Measurements from ENCODE around the gene PRG3. TPM values are rescaled to one million over a fixed set of nuclear protein-coding genes. Genes with fewer than 3 reads are reported as not detected.

PRG3 gene, protein sequence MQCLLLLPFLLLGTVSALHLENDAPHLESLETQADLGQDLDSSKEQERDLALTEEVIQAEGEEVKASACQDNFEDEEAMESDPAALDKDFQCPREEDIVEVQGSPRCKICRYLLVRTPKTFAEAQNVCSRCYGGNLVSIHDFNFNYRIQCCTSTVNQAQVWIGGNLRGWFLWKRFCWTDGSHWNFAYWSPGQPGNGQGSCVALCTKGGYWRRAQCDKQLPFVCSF
- not detected for total RNA-seq
- long read RNA-seq, donor 1: 0 reads
- long read RNA-seq, donor 2: 0 reads

GRCh38 chr11:57380975-57381374 lies at the start of gene PRG3:
Gene PRG3 (minus strand): TSS chr11:57381150. CDS start chr11:57380708, 442 bp downstream.
- no peak for DNase-seq (ENCODE audit: low spot score)
- intact Hi-C loops (cut with DNase I): loop anchor here in 1 of 2 donors (5.0 kb wide), 1 partner anchor 1736 kb away; no protein-coding TSS in a partner anchor

DNA sequence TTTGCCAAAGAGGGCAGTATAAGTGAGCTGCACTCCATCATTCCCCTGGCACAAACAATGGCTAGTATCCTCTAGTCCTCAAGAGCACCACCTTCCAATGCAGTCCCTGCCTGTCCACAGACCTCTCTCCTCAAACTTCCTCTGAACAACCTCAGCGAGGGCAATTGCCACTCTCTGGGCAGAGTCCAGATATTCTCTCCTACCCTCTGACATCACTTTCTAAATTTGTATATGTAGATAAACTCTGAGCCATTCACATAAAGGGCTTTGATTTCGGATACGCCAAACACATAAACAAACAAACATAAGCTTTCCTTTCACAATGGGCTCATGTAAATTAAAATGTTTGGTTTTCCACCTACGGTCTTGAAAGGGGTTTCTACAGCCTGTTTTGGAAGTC lies 49.0 kb upstream of the PRG3 start:
- intact Hi-C loops (cut with DNase I): loop anchor here in 1 of 2 donors (1.0 kb wide), 1 partner anchor 18 kb away; no protein-coding TSS in a partner anchor
- DNase-seq (ENCODE audit: low spot score): no peak

- no peak for DNase-seq (ENCODE audit: low spot score)
- intact Hi-C loops (cut with DNase I): no loop called here
Measured at GRCh38 chr11:57428643-57429042, 47.7 kb upstream of the PRG3 start.

DNA sequence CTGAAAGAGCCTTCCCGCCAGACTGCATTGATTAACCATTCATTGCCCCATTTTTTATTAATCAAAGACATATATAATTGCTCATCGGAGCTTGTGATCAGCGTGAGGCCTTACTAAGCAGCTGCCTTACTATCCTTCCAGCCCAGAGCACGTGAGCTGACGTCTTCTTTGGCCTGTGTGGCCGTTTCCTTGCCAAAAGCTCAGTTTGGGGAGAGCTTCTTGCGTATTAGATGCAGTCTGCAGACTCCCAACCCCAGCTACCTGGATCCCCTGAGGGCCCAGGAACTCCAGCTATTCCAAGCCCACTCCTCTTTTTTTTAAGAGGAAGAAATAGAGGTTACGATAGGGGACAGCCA lies 46.8 kb upstream of the PRG3 start:
- intact Hi-C loops (cut with DNase I): no loop called here

DNA sequence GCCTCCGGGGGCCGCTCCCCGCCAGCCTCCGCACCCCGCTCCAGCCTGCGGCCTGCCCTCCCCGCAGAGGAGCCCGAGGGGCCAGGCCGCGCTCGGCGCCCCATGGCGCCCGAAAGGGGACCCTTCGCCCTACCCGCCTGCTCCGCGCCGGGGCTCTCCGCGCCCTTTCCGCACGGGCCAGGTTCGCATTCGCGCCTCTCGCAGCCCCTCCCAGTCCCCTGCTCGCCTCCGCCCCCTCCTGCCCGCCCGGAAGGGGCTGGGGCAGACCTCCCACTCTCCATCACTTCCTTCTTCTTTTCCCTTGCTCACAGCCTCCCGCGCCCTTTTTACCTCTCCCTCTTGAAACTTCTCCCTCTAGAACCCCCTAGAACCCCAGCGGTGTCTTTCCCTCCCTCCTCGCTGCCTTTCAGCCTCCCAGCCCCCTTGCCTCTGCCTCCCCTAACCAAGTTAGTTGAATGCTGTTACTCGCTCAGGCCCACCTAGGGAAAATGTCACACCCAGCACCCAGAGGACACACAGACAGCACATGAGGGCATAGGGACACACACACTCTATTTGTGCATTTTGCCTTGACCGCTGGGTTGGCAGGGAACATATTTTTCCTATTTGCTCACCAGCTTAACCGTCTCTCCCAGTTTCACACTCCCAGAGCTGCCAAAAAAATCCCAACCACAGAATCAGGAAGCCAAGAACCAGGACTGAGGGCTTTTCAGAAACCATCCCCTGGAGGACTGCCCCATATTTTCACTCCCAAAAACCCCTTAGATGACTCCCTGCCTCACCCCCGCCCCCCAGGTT lies 46.2 kb upstream of the PRG3 start, which contains the start of gene SLC43A3:
TSS of gene SLC43A3 (minus strand) at position 193 of the 798 bp plus-strand sequence. CDS start 949 bp downstream, outside the sequence.
- peak; percentile 94 for DNase-seq (ENCODE audit: low spot score)
- intact Hi-C loops (cut with DNase I): no loop called here

More for the DNA sequence above, 46.8 kb upstream of the PRG3 start:
- DNase-seq (ENCODE audit: low spot score): peak; percentile 91

GRCh38 chr11:57426439-57426928 lies 45.5 kb upstream of the PRG3 start:
- no peak for DNase-seq (ENCODE audit: low spot score)
- intact Hi-C loops (cut with DNase I): no loop called here

GRCh38 chr11:57425565-57426438 lies 44.9 kb upstream of the PRG3 start:
- intact Hi-C loops (cut with DNase I): no loop called here
- peak; percentile 93 for DNase-seq (ENCODE audit: low spot score)

- intact Hi-C loops (cut with DNase I): no loop called here
- DNase-seq (ENCODE audit: low spot score): peak; percentile 92
Measured at GRCh38 chr11:57424792-57425564, 44.0 kb upstream of the PRG3 start.

GRCh38 chr11:57424137-57424791 lies 43.3 kb upstream of the PRG3 start:
- DNase-seq (ENCODE audit: low spot score): no peak
- intact Hi-C loops (cut with DNase I): no loop called here

DNA sequence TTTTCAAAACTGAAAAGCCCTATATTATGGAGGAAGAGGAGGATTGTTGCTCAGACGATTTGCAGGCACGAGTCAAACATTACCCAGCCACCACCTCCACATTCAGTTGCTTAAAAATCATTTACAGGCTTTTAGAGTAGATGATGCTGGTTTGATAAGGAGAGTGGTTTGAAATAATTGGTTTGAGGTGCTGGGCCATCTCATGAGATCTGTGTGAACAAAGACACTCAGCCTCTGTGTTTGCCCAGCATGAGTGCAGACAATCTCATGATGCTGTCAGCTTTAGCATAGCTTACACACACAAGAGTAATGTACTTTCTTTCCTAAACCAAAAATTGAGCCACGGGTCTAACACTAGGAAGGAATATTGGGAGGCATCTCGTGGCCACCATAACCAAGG lies 41.7 kb upstream of the PRG3 start:
- no peak for DNase-seq (ENCODE audit: low spot score)
- intact Hi-C loops (cut with DNase I): no loop called here

DNA sequence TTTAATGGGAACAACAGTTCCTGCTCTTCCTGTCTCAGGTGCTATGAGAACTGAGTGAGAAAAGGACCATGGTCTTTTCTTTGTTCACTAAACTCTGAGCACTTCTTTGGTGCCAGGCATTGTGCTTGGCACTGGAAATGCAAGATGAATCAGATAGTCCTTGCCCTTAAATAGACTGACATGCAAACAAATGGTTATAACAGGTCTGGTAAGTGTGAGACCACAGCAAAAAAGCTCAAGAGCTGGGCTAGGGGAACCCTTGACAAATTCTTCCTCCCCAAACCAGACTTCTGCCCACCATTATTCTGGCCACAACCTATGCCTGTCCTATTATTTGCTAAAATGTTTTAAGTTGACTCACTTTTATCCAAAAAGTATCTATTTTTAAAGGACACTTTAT lies 40.9 kb upstream of the PRG3 start:
- DNase-seq (ENCODE audit: low spot score): no peak
- intact Hi-C loops (cut with DNase I): no loop called here

GRCh38 chr11:57421066-57421465 lies 40.1 kb upstream of the PRG3 start:
- intact Hi-C loops (cut with DNase I): no loop called here
- no peak for DNase-seq (ENCODE audit: low spot score)

- intact Hi-C loops (cut with DNase I): no loop called here
- no peak for DNase-seq (ENCODE audit: low spot score)
Measured at GRCh38 chr11:57419146-57419545, 38.2 kb upstream of the PRG3 start.

DNA sequence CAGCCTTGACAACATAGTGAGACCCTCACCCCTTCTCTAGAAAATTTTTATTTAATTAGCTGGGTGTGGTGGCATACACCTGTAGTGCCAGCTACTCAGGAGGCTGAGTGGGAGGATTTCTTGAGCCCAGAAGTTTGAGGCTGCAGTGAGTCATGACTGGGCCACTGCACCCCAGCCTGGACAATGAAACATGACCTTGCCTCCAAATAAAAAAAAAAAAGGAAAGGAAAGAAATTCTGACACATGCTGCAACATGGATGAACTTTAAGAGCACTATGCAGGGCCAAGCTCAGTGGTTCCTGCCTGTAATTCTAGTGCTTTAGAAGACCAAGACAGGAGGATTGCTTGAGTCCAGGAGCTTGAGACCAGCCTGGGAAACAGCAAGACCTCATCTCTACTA lies 37.2 kb upstream of the PRG3 start:
- intact Hi-C loops (cut with DNase I): no loop called here
- DNase-seq (ENCODE audit: low spot score): no peak

GRCh38 chr11:57417056-57417455 lies 36.1 kb upstream of the PRG3 start:
- no peak for DNase-seq (ENCODE audit: low spot score)
- intact Hi-C loops (cut with DNase I): no loop called here

DNA sequence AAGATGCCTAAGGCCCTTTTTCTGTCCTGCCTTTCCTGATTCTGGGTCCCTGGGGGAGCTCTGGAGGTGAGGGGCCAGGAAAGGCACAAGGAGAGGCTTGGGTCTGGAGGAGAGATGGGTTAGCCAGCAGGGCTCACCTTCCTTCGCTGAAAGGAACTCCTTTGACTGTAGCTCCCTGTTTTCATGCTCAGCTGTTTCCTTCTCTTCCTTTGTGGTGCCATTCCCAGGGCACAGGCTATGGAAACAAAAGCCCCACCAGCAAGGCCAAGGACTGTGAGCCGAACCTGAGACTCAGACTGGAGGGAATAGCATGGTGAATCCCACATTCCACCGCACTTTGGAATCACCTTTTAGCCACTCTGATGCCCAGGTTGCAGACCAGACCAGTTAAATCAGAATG lies 35.5 kb upstream of the PRG3 start:
- DNase-seq (ENCODE audit: low spot score): no peak
- intact Hi-C loops (cut with DNase I): no loop called here

GRCh38 chr11:57414612-57415212 lies 33.8 kb upstream of the PRG3 start:
- no peak for DNase-seq (ENCODE audit: low spot score)
- intact Hi-C loops (cut with DNase I): no loop called here

- intact Hi-C loops (cut with DNase I): no loop called here
- no peak for DNase-seq (ENCODE audit: low spot score)
Measured at GRCh38 chr11:57413681-57414080, 32.7 kb upstream of the PRG3 start.

All from posterior vena cava (tissue), 2 donors.